HEK293 (cell line): ENCODE data around the gene SMURF2.
A peak's percentile ranks its signal among the peaks of the same experiment; 100 is the strongest.
"Not testable (repeated sequence)": the region's sequence is repeated elsewhere in the genome, so short reads cannot be mapped to it uniquely, and the experiment has no call there.

Experiments used
- CTCF ChIA-PET: fragments of 350-600 bp; formaldehyde crosslinking; extraction: SDS; loops from one replicate; lab custom pipeline; 2021; ENCODE audit warnings: antibody characterized with exemption; lab: Yijun Ruan, JAX
- POLR2A ChIA-PET: fragments of 300-600 bp; formaldehyde crosslinking; extraction: SDS; loops from one replicate; lab custom pipeline; 2020; ENCODE audit warnings: antibody characterized with exemption, inconsistent platforms; lab: Yijun Ruan, JAX
- H3K27ac ChIP-seq: fragments of 200-500 bp; sonication (Bioruptor generic); 2 replicates; pipeline ENCODE4 v1.5.1; 2014; ENCODE audit warnings: low read depth, low read length, control low read depth, inconsistent platforms; ENCODE audit errors: extremely low read depth
- H3K36me3 ChIP-seq, 2 experiments: fragments of 200-500 bp in 1 of 2; sonication (Bioruptor generic) in 1 of 2; 1 replicate in 1 of 2; 2 replicates in 1 of 2; pipeline ENCODE4 v1.5.1; 2014 to 2017; ENCODE audit warnings: inconsistent platforms in 2 of 2, low read length in 2 of 2; ENCODE audit not compliant: control insufficient read depth in 2 of 2, insufficient read depth in 1 of 2
- H3K4me1 ChIP-seq: fragments of 200-500 bp; sonication (Bioruptor generic); 2 replicates; pipeline ENCODE4 v1.5.1; 2014; ENCODE audit warnings: mild to moderate bottlenecking, low read length, inconsistent platforms; ENCODE audit not compliant: control insufficient read depth, insufficient read depth
- H3K4me3 ChIP-seq: 2 replicates; pipeline ENCODE4 v1.5.1; 2011; ENCODE audit warnings: low read depth, mild to moderate bottlenecking, control low read depth, low read length, moderate library complexity
- H3K9me3 ChIP-seq: fragments of 200-500 bp; sonication (Bioruptor generic); 2 replicates; pipeline ENCODE4 v1.5.1; 2014; ENCODE audit warnings: low read depth, low read length, inconsistent platforms; ENCODE audit not compliant: control insufficient read depth, insufficient read depth
- BCL11B ChIP-seq: fragments of 450-650 bp; formaldehyde crosslinking; IDR thresholded peaks from 2 replicates; pipeline ENCODE4 v1.5.1; 2016; ENCODE audit warnings: low read depth, missing biosample characterization, missing genetic modification characterization
- EGR2 ChIP-seq: fragments of 450-650 bp; formaldehyde crosslinking; IDR thresholded peaks from 2 replicates; pipeline ENCODE4 v1.5.1; 2016; ENCODE audit warnings: low read depth, missing biosample characterization, missing genetic modification characterization
- SP7 ChIP-seq: fragments of 450-650 bp; formaldehyde crosslinking; IDR thresholded peaks from 2 replicates; pipeline ENCODE4 v1.5.1; 2016; ENCODE audit warnings: missing biosample characterization, missing genetic modification characterization
- ZBTB11 ChIP-seq: fragments of 450-650 bp; formaldehyde crosslinking; conservative IDR thresholded peaks from 2 replicates; pipeline ENCODE4 v1.5.1; 2016; ENCODE audit warnings: low read depth, missing biosample characterization, missing genetic modification characterization
- ZEB2 ChIP-seq: fragments of 450-650 bp; formaldehyde crosslinking; IDR thresholded peaks from 2 replicates; pipeline ENCODE4 v1.5.1; 2016; ENCODE audit warnings: missing biosample characterization, missing genetic modification characterization
- ZFHX2 ChIP-seq: fragments of 450-650 bp; formaldehyde crosslinking; conservative IDR thresholded peaks from 2 replicates; pipeline ENCODE4 v1.5.1; 2016; ENCODE audit warnings: missing biosample characterization, missing genetic modification characterization
- ZNF335 ChIP-seq: fragments of 450-650 bp; formaldehyde crosslinking; conservative IDR thresholded peaks from 2 replicates; pipeline ENCODE4 v1.5.1; 2016; ENCODE audit warnings: missing biosample characterization, missing genetic modification characterization
- ZNF629 ChIP-seq: fragments of 450-650 bp; formaldehyde crosslinking; IDR thresholded peaks from 2 replicates; pipeline ENCODE4 v1.5.1; 2017; ENCODE audit warnings: missing biosample characterization, missing genetic modification characterization
- TF ChIP-seq, protein P1 (sequence below): fragments of 450-650 bp; formaldehyde crosslinking; IDR thresholded peaks from 2 replicates; pipeline ENCODE4 v1.5.1; 2016; ENCODE audit warnings: missing biosample characterization, missing genetic modification characterization
- TF ChIP-seq, protein P2 (sequence below): fragments of 450-650 bp; formaldehyde crosslinking; IDR thresholded peaks from 2 replicates; pipeline ENCODE4 v1.5.1; 2016; ENCODE audit warnings: missing biosample characterization, missing genetic modification characterization

The SMURF2 gene

DNA sequence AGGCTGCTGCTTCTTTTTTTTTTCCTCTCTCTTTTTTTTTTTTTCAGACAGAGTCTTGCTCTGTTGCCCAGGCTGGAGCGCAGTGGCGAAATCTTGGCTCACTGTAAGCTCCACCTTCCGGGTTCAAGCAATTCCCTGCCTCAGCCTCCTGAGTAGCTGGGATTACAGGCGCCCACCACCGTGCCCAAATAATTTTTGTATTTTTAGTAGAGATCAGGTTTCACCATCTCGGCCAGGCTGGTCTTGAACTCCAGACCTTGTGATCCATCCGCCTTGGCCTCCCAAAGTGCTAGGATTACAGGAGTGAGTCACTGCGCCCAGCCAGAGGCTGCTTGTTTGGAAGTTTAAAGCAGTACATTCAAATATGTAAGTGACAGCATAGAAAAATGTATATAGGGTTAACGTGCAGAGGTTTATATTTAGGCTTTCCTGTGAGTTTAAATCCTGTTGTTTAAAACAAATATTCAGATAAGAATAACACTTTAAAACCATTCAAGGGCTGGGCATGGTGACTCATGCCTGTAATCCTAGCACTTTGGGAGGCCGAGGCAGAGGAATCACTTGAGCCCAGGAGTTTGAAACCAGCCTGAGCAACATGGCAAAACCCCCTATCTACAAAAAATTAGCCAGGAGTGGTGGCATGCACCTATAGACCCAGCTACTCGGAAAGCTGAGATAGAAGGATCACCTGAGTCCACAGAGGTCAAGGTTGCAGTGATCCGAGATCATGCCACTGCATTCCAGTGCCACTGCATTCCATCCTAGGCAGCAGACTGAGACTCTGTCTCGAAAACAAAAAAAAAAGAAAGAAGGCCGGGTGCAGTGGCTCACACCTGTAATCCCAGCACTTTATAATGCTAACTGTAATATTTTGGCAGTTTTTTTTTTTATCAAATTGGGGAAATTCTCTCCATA is 6.0 kb upstream of the SMURF2 start (continued):
- TF ChIP-seq BCL11B, result 0 out of 2 replicates have a peak, but pooled peaks have one; percentile 40
- TF ChIP-seq SP7 (tag by site-specific recombination), result peak; percentile 80

- H3K4me3 ChIP-seq, H3K9me3 ChIP-seq, H3K36me3 ChIP-seq, CTCF ChIA-PET, POLR2A ChIA-PET: not testable (repeated sequence)
- peak overlapping the region; percentile 65; the same call in 1 of the 2 replicates for H3K27ac ChIP-seq
- TF ChIP-seq ZEB2 (0 out of 2 replicates have a peak, but pooled peaks have one; percentile 25), ZNF629 (peak; percentile 79), SP7 (tag by site-specific recombination) (0 out of 2 replicates have a peak, but pooled peaks have one; percentile 29)
- TF ChIP-seq, protein P1, sequence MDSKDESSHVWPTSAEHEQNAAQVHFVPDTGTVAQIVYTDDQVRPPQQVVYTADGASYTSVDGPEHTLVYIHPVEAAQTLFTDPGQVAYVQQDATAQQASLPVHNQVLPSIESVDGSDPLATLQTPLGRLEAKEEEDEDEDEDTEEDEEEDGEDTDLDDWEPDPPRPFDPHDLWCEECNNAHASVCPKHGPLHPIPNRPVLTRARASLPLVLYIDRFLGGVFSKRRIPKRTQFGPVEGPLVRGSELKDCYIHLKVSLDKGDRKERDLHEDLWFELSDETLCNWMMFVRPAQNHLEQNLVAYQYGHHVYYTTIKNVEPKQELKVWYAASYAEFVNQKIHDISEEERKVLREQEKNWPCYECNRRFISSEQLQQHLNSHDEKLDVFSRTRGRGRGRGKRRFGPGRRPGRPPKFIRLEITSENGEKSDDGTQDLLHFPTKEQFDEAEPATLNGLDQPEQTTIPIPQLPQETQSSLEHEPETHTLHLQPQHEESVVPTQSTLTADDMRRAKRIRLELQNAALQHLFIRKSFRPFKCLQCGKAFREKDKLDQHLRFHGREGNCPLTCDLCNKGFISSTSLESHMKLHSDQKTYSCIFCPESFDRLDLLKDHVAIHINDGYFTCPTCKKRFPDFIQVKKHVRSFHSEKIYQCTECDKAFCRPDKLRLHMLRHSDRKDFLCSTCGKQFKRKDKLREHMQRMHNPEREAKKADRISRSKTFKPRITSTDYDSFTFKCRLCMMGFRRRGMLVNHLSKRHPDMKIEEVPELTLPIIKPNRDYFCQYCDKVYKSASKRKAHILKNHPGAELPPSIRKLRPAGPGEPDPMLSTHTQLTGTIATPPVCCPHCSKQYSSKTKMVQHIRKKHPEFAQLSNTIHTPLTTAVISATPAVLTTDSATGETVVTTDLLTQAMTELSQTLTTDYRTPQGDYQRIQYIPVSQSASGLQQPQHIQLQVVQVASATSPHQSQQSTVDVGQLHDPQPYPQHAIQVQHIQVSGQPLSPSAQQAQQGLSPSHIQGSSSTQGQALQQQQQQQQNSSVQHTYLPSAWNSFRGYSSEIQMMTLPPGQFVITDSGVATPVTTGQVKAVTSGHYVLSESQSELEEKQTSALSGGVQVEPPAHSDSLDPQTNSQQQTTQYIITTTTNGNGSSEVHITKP, result peak; percentile 71
- TF ChIP-seq, protein P2, sequence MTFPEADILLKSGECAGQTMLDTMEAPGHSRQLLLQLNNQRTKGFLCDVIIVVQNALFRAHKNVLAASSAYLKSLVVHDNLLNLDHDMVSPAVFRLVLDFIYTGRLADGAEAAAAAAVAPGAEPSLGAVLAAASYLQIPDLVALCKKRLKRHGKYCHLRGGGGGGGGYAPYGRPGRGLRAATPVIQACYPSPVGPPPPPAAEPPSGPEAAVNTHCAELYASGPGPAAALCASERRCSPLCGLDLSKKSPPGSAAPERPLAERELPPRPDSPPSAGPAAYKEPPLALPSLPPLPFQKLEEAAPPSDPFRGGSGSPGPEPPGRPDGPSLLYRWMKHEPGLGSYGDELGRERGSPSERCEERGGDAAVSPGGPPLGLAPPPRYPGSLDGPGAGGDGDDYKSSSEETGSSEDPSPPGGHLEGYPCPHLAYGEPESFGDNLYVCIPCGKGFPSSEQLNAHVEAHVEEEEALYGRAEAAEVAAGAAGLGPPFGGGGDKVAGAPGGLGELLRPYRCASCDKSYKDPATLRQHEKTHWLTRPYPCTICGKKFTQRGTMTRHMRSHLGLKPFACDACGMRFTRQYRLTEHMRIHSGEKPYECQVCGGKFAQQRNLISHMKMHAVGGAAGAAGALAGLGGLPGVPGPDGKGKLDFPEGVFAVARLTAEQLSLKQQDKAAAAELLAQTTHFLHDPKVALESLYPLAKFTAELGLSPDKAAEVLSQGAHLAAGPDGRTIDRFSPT (tag by site-specific recombination), result peak; percentile 46; the same call in 1 of the 2 replicates
- H3K4me1 ChIP-seq, result peaks cover 14% of the 10 kb centered on the region
Measured at GRCh38 chr17:64664299-64664981, 2.3 kb upstream of the SMURF2 start.

DNA sequence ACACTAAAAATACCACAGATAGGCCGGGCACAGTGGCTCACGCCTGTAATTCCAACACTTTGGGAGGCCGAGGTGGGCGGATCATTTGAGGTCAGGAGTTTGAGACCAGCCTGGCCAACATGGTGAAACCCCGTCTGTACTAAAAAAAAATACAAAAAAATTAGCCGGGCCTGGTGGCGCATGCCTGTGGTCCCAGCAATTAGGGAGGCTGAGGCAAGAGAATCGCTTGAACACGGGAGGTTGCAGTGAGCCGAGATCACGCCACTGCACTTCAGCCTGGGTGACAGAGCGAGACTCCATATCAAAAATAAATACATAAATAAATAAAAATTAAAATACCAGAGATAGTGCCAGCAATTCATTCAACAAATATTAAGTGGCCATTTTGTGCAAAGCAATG is 1.7 kb upstream of the SMURF2 start:
- H3K4me3 ChIP-seq, H3K9me3 ChIP-seq, CTCF ChIA-PET, POLR2A ChIA-PET, H3K27ac ChIP-seq, H3K36me3 ChIP-seq: not testable (repeated sequence)
- TF ChIP-seq ZBTB11 (tag by site-specific recombination), result 0 out of 2 replicates have a peak, but pooled peaks have one; percentile 7
- 0 out of 2 replicates have a peak, but pooled peaks have one; percentile 20 for TF ChIP-seq ZNF335 (tag by site-specific recombination)
- TF ChIP-seq EGR2, result 0 out of 2 replicates have a peak, but pooled peaks have one; percentile 12
- TF ChIP-seq ZFHX2, result peak; percentile 24; the same call in 1 of the 2 replicates
- peaks cover 18% of the 10 kb centered on the region for H3K4me1 ChIP-seq
